Testis (tissue), 3 donors: ENCODE data around the gene AMMECR1L. TPM values are rescaled to one million over a fixed set of nuclear protein-coding genes. Genes with fewer than 3 reads are reported as not detected.
A peak's percentile ranks its signal among the peaks of the same experiment; 100 is the strongest.
"Not testable (repeated sequence)": the region's sequence is repeated elsewhere in the genome, so short reads cannot be mapped to it uniquely, and the experiment has no call there.

Experiments used
- DNase-seq: peaks from one replicate; pipeline ENCODE4 v3.0.0-alpha.2; 2019
- H3K27ac ChIP-seq, 2 donors: fragments of 200-600 bp; sonication (generic); one replicate each; pipeline ENCODE4 v1.5.1; 2019
- H3K27me3 ChIP-seq: fragments of 200-600 bp; sonication (generic); one replicate; pipeline ENCODE4 v1.5.1; 2019
- H3K36me3 ChIP-seq: fragments of 200-600 bp; sonication (generic); one replicate; pipeline ENCODE4 v1.5.1; 2017; ENCODE audit warnings: low read depth; ENCODE audit errors: missing control alignments
- H3K4me1 ChIP-seq: fragments of 200-600 bp; sonication (generic); one replicate; pipeline ENCODE4 v1.5.1; 2019
- H3K4me3 ChIP-seq, 2 donors: fragments of 200-600 bp; sonication (generic); one replicate each; pipeline ENCODE4 v1.5.1; 2017 to 2019
- H3K9me3 ChIP-seq: fragments of 200-600 bp; sonication (generic); one replicate; pipeline ENCODE4 v1.5.1; 2017
- CTCF ChIP-seq, 3 experiments: fragments of 450-650 bp in 2 of 3; fragments of 200-600 bp in 1 of 3; sonication (generic) in 1 of 3; IDR thresholded peaks; one replicate each; pipeline ENCODE4 v1.5.1; 2016 to 2019; ENCODE audit warnings: antibody characterized with exemption in 3 of 3, mild to moderate bottlenecking in 2 of 3, moderate library complexity in 1 of 3
- POLR2A ChIP-seq: fragments of 450-650 bp; IDR thresholded peaks from one replicate; pipeline ENCODE4 v1.6.1; 2017; ENCODE audit warnings: antibody characterized with exemption, mild to moderate bottlenecking, moderate library complexity
- WGBS, 2 donors: methylation state at CpG; one replicate each; pipeline ENCODE4 v1.1.5; 2018; 5-methylcytosine and 5-hydroxymethylcytosine counted together
- intact Hi-C: fragments of 100-400 bp; cut with DNase I; formaldehyde crosslinking; loops from one replicate; pipeline ENCODE4 v1.15.1; 2023; ENCODE audit warnings: low total_unique reads
- polyA plus RNA-seq: library from polyadenylated mRNA; stranded (reverse); fragments of 350-450 nt; fragmentation: Illumina TruSeq; extraction: RNeasy Lipid Tissue Mini Kit (QIAGEN cat#74804); gene quantifications from one replicate; pipeline ENCODE4 v1.2.3, GENCODE V29; 2014; ENCODE audit warnings: low read depth, low replicate concordance; ENCODE audit not compliant: insufficient read depth
- total RNA-seq, 2 donors: library from RNA; depleted of rRNA; stranded (reverse); fragments of >200 nt; gene quantifications; one replicate each; pipeline ENCODE4 v1.2.3, GENCODE V29; 2016

AMMECR1L gene
- total and polyA plus RNA-seq, 3 donors from 2014 or later = 31.5 to 35.8 (median 34.1) TPM

- H3K4me1 ChIP-seq = peaks cover 12% of the 10 kb centered on the region
- H3K4me3 ChIP-seq = no peak overlapping the region
- H3K9me3 ChIP-seq = no peaks in the 10 kb centered on the region
- no peak for DNase-seq
- intact Hi-C loops = no loop called here
- H3K27me3 ChIP-seq = no peaks in the 10 kb centered on the region
- no peak for TF ChIP-seq POLR2A
- TF ChIP-seq CTCF (IDR thresholded peaks at IDR 0.05) = no peak
- no peaks in the 10 kb centered on the region for H3K36me3 ChIP-seq
- no peak overlapping the region for H3K27ac ChIP-seq
- 93% methylated on average over 14 of the region's 14 CpGs for WGBS, 2 donors
These were observed 7.3 kb upstream of the AMMECR1L start for GRCh38 chr2:127893033-127893432.

DNA sequence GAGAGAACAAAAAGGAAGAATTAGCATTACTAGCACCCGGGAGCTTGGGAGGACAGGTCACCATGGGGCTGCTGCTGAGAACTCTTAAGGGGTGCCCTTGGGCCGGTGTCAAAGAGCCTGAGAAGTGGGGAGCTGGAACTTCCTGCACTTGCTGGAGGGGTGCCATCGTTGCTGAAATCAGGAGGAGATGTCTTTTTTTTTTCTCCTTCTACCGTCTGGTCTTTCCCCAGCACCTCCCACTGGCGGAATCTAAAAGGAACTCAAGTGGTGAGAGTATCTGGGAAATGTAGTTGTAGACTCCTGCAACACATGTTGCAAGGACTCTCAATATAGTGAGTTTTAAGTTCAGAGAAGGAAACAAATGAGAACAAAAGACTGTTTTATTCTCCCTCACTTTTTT, 6.1 kb upstream of the AMMECR1L start:
- peak; percentile 53 for DNase-seq
- no peaks in the 10 kb centered on the region for H3K36me3 ChIP-seq
- intact Hi-C loops = no loop called here
- H3K27ac ChIP-seq = no peak overlapping the region
- H3K27me3 ChIP-seq = no peaks in the 10 kb centered on the region
- no peak for TF ChIP-seq CTCF (IDR thresholded peaks at IDR 0.05)
- TF ChIP-seq POLR2A = no peak
- no peaks in the 10 kb centered on the region for H3K9me3 ChIP-seq
- H3K4me3 ChIP-seq = no peak overlapping the region
- H3K4me1 ChIP-seq = peaks cover 22% of the 10 kb centered on the region
- WGBS, 2 donors = 42 to 51% methylated on average over 5 of the region's 5 CpGs

DNA sequence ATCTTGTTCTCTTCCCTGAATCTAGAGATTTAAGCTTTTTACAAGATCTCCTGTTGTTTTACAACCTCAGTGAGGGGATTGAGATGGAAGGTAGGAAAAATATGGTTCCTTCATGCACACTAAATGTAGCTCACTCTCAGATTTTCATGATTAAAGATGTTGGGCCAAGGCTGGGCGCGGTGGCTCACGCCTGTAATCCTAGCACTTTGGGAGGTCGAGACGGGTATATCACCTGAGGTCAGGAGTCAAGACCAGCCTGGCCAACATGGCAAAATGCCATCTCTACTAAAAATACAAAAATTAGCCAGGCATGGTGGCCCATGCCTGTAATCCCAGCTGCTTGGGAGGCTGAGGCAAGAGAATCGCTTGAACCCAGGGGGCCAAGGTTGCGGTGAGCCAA, 5.0 kb upstream of the AMMECR1L start:
- DNase-seq, H3K27ac ChIP-seq, H3K9me3 ChIP-seq, H3K27me3 ChIP-seq, intact Hi-C loops, H3K36me3 ChIP-seq, H3K4me3 ChIP-seq: not testable (repeated sequence)
- WGBS, 2 donors = 89 to 98% methylated on average over 7 of the region's 7 CpGs
- peaks cover 22% of the 10 kb centered on the region for H3K4me1 ChIP-seq

DNA sequence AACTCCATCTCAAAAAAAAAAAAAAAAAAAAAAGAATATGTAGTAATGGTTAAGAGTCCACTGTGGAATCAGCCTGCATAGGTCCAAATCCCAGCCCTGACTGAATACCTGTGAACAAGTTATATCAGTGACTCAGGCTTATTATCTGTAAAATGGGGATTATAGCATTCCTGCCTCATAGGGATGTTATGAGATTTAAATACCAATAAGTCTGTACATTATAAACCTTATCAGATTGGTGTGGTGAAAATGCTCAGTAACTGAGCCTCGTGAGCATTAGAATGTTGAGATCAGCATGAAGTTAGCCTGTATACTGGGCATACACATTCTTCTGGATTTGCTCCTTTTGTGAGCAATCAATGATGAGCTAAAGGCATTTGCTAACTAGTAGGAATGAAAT, 3.0 kb upstream of the AMMECR1L start:
- intact Hi-C loops = no loop called here
- H3K36me3 ChIP-seq = no peaks in the 10 kb centered on the region

GRCh38 chr2:127887776-127888130, 2.0 kb upstream of the AMMECR1L start:
- Histone ChIP-seq H3K27ac (peak overlapping the region; percentile 35 to 74), H3K27me3 (no peaks in the 10 kb centered on the region), H3K9me3 (no peaks in the 10 kb centered on the region), H3K4me3 (no peak overlapping the region), H3K4me1 (peaks cover 38% of the 10 kb centered on the region), H3K36me3 (no peaks in the 10 kb centered on the region)
- intact Hi-C loops = no loop called here
- TF ChIP-seq POLR2A (no peak), CTCF (IDR thresholded peaks at IDR 0.05) (no peak)
- no peak for DNase-seq
- 3 to 5% methylated on average over 1 of the region's 1 CpG for WGBS, 2 donors

More for the DNA sequence above, 3.0 kb upstream of the AMMECR1L start:
- WGBS, 2 donors = 91 to 96% methylated on average over 1 of the region's 1 CpG
- Histone ChIP-seq H3K27ac (no peak overlapping the region), H3K27me3 (no peaks in the 10 kb centered on the region), H3K4me1 (peaks cover 30% of the 10 kb centered on the region), H3K9me3 (no peaks in the 10 kb centered on the region), H3K4me3 (no peak overlapping the region)
- no peak for DNase-seq
- TF ChIP-seq CTCF (IDR thresholded peaks at IDR 0.05) (no peak), POLR2A (no peak)
